DOHH2 (cell line): ENCODE results near the gene SHLD2.

Experiments used
- H3F3A ChIP-seq: fragments of 200-600 bp; sonication (generic), shearing (Covaris generic); 2 replicates; pipeline ENCODE4 v1.6.0; 2016; ENCODE audit warnings: antibody characterized with exemption, mild to moderate bottlenecking; ENCODE audit not compliant: control insufficient read depth, insufficient read depth
- H3K27ac ChIP-seq: fragments of 200-600 bp; sonication (generic); 2 replicates; pipeline ENCODE4 v1.5.1; 2014; ENCODE audit warnings: low read depth, mild to moderate bottlenecking, low read length, moderate library complexity
- H3K27me3 ChIP-seq: fragments of 200-600 bp; sonication (generic); 2 replicates; pipeline ENCODE4 v1.6.1; 2014; ENCODE audit warnings: mild to moderate bottlenecking, low read length, mixed read lengths; ENCODE audit not compliant: control insufficient read depth
- H3K36me3 ChIP-seq: fragments of 200-600 bp; sonication (generic); 2 replicates; pipeline ENCODE4 v1.6.1; 2014; ENCODE audit warnings: mild to moderate bottlenecking, low read length, moderate library complexity, mixed read lengths; ENCODE audit not compliant: control insufficient read depth
- H3K4me1 ChIP-seq: fragments of 200-600 bp; sonication (generic); 2 replicates; pipeline ENCODE4 v1.6.1; 2014; ENCODE audit warnings: mild to moderate bottlenecking, low read length, mixed read lengths; ENCODE audit not compliant: control insufficient read depth
- H3K4me2 ChIP-seq: fragments of 200-600 bp; sonication (generic); 2 replicates; pipeline ENCODE4 v1.6.0; 2014; ENCODE audit warnings: mild to moderate bottlenecking, low read length, moderate library complexity
- H3K4me3 ChIP-seq: fragments of 200-600 bp; sonication (generic); 2 replicates; pipeline ENCODE4 v1.5.1; 2014; ENCODE audit warnings: mild to moderate bottlenecking, low read length, mixed read lengths
- H3K79me2 ChIP-seq: fragments of 200-600 bp; sonication (generic); 2 replicates; pipeline ENCODE4 v1.6.1; 2014; ENCODE audit warnings: mild to moderate bottlenecking, low read length, mixed read lengths; ENCODE audit not compliant: control insufficient read depth
- H3K9me2 ChIP-seq: fragments of 200-600 bp; sonication (generic); replicated peaks from 2 replicates; pipeline ENCODE4 v1.6.1; 2014; ENCODE audit warnings: mild to moderate bottlenecking, low read length, mixed read lengths; ENCODE audit not compliant: control insufficient read depth
- H3K9me3 ChIP-seq: fragments of 200-600 bp; sonication (generic); 2 replicates; pipeline ENCODE4 v1.6.1; 2014; ENCODE audit warnings: antibody characterized with exemption, low read length, mixed read lengths; ENCODE audit not compliant: control insufficient read depth, insufficient read depth
- H4K20me1 ChIP-seq: fragments of 200-600 bp; sonication (generic); 2 replicates; pipeline ENCODE4 v1.6.0; 2014; ENCODE audit warnings: low read depth, mild to moderate bottlenecking, antibody characterized with exemption, low read length, moderate library complexity; ENCODE audit not compliant: control insufficient read depth, insufficient read depth
- CTCF ChIP-seq: fragments of 200-600 bp; sonication (generic); IDR thresholded peaks from one replicate; pipeline ENCODE4 v1.5.1; 2014; ENCODE audit warnings: antibody characterized with exemption, mild to moderate bottlenecking, low read depth, low read length; ENCODE audit not compliant: poor library complexity, severe bottlenecking
- EZH2phosphoT487 ChIP-seq: fragments of 200-600 bp; sonication (generic); IDR thresholded peaks from 2 replicates; pipeline ENCODE4 v1.6.1; 2017; ENCODE audit warnings: borderline replicate concordance, mild to moderate bottlenecking, antibody characterized with exemption, low read length, moderate library complexity, mixed read lengths

Gene SHLD2

DNA sequence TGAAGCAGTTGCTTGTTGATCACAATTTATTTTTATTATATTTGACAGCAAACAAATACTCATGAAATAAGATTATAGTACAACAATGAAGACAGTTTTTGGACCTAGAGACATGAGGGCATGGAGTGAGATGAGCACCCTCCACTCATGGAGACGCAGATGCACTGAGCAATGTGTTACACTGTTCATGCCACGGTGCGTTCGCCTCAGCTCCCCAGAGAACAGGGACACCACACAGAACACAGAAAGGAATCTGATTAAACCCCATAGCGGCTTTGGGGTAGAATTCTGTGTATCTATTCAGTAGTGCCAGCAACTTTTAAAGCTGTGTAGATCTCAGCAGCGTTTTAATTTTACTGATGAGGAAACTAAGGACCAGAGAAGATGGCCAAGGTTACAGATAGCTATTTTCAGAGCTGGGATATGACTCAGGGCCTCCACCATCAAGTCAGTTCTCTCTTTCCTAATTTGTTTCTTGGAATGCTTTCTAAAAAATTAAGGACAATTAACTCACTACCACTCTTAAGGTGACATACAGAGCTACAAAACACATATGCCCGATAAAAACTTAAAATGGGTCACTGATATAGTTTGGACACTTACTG, 41.3 kb upstream of the SHLD2 start:
- Histone ChIP-seq H4K20me1 (no peaks in the 10 kb centered on the region), H3K9me2 (no peaks in the 10 kb centered on the region), H3K36me3 (peaks cover 72% of the 10 kb centered on the region), H3K27ac (no peak overlapping the region), H3K4me2 (no peak overlapping the region), H3F3A (no peaks in the 10 kb centered on the region), H3K27me3 (no peaks in the 10 kb centered on the region), H3K79me2 (no peaks in the 10 kb centered on the region), H3K9me3 (no peaks in the 10 kb centered on the region), H3K4me3 (no peak overlapping the region), H3K4me1 (no peaks in the 10 kb centered on the region)
- TF ChIP-seq CTCF (no peak), EZH2phosphoT487 (no peak)

DNA sequence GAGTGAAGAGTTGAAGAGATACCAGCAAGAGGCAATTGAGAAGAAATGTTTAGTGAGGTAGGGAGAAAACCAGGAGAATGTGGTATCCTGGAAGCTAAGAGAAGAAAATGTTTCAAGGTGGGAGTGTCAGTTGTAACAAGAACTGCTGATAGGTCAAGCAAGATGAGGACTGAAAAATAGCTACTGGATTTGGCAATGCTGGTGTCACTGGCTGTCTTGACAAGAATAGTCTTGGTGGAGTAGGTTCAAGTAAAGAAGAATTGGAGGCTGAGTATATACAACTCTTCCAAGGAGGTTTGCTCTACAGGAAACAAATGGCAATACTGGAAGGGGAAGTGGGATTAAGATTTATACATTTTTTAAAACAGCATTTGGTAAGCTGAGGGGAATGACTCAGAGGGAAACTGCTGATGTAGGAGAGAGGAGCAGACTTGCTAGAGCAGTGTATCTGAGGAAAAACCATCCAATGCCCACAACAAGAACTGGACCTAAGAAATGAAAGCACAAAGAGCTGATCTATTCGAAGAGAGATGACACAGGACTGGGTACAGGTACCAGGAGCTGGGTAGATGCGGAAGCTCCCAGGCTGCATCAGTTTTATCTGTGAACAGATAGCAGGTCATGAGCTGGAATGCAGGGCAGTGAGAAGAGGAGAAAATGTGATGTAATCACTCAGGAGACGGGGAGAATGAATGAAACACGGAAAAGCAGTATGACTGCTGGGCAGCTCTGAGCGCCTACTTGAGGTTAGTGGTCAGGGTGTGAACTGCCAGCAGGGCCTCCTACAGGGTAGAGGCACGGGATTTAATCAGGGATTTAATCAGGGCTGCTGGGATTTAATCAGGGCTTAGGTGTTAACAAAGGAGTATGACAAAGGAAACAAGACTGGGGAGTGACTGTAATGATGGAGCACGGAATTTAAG, 40.4 kb upstream of the SHLD2 start:
- Histone ChIP-seq H3K36me3 (peaks cover 74% of the 10 kb centered on the region), H4K20me1 (no peaks in the 10 kb centered on the region), H3K79me2 (no peaks in the 10 kb centered on the region), H3K4me3 (no peak overlapping the region), H3K27ac (no peak overlapping the region), H3K27me3 (no peaks in the 10 kb centered on the region), H3K4me2 (no peak overlapping the region), H3F3A (no peaks in the 10 kb centered on the region), H3K9me3 (no peaks in the 10 kb centered on the region), H3K9me2 (no peaks in the 10 kb centered on the region), H3K4me1 (no peaks in the 10 kb centered on the region)
- TF ChIP-seq EZH2phosphoT487: no peak
- TF ChIP-seq CTCF: no peak

GRCh38 chr10:87058171-87058570, 36.8 kb upstream of the SHLD2 start:
- H3K9me2 ChIP-seq: no peaks in the 10 kb centered on the region
- H3F3A ChIP-seq: no peaks in the 10 kb centered on the region
- no peaks in the 10 kb centered on the region for H3K27me3 ChIP-seq
- no peaks in the 10 kb centered on the region for H4K20me1 ChIP-seq
- H3K79me2 ChIP-seq: no peaks in the 10 kb centered on the region
- H3K4me2 ChIP-seq: no peak overlapping the region
- H3K4me1 ChIP-seq: no peaks in the 10 kb centered on the region
- TF ChIP-seq CTCF: no peak
- TF ChIP-seq EZH2phosphoT487: no peak
- H3K36me3 ChIP-seq: peaks cover 78% of the 10 kb centered on the region
- no peaks in the 10 kb centered on the region for H3K9me3 ChIP-seq
- no peak overlapping the region for H3K27ac ChIP-seq
- no peak overlapping the region for H3K4me3 ChIP-seq
